Muscle layer of colon (tissue), 2 donors: ENCODE data around the gene PIH1D1.

ENCODE experiments used
- H3K27ac ChIP-seq: one replicate; pipeline ENCODE4 v1.7.0; 2013; ENCODE audit warnings: low read depth, mild to moderate bottlenecking, low read length, moderate library complexity
- H3K27me3 ChIP-seq, 2 donors: one replicate each; pipeline ENCODE4 v1.7.0; 2013; ENCODE audit warnings: low read length in 2 of 2, mild to moderate bottlenecking in 2 of 2; ENCODE audit not compliant: insufficient read depth in 2 of 2, control insufficient read depth in 1 of 2
- H3K36me3 ChIP-seq: one replicate; pipeline ENCODE4 v1.7.0; 2013; ENCODE audit warnings: mild to moderate bottlenecking, low read length; ENCODE audit not compliant: insufficient read depth
- H3K4me1 ChIP-seq: one replicate; pipeline ENCODE4 v1.7.0; 2013; ENCODE audit warnings: mild to moderate bottlenecking, low read length; ENCODE audit not compliant: insufficient read depth
- H3K4me3 ChIP-seq, 2 donors: one replicate each; pipeline ENCODE4 v1.7.0; 2013; ENCODE audit warnings: low read length in 2 of 2, low read depth in 1 of 2, mild to moderate bottlenecking in 1 of 2, moderate library complexity in 1 of 2
- H3K9ac ChIP-seq: one replicate; pipeline ENCODE4 v1.7.0; 2013; ENCODE audit warnings: low read length
- H3K9me3 ChIP-seq: one replicate; pipeline ENCODE4 v1.7.0; 2013; ENCODE audit warnings: mild to moderate bottlenecking, low read length
- donor health status: abdominal sarcoma.
- donor health status: Adenocarcinoma of cecum.

PIH1D1 gene

DNA sequence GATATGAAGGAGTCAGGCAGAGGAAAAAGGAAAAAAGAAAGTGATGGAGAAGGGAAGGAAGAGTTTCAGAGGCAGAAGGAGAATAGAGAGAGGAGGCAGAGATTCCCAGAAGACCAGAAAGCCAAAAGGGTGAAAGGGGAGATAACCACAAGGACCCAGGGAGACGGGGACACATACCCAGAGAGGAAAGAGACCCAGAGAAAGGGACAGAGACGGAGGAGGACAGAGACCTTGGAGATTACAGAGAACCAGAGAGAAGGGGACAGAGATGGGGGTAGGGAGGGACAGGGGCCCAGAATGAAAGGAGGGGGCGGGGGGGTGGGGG, 29.8 kb downstream of the PIH1D1 start:
- Histone ChIP-seq H3K27me3 (peaks cover 62 to 84% of the 10 kb centered on the region in 2 donors), H3K27ac (no peak overlapping the region), H3K9ac (no peak overlapping the region), H3K36me3 (no peaks in the 10 kb centered on the region), H3K4me1 (peaks cover 11% of the 10 kb centered on the region), H3K9me3 (no peaks in the 10 kb centered on the region), H3K4me3 (no peak overlapping the region)

DNA sequence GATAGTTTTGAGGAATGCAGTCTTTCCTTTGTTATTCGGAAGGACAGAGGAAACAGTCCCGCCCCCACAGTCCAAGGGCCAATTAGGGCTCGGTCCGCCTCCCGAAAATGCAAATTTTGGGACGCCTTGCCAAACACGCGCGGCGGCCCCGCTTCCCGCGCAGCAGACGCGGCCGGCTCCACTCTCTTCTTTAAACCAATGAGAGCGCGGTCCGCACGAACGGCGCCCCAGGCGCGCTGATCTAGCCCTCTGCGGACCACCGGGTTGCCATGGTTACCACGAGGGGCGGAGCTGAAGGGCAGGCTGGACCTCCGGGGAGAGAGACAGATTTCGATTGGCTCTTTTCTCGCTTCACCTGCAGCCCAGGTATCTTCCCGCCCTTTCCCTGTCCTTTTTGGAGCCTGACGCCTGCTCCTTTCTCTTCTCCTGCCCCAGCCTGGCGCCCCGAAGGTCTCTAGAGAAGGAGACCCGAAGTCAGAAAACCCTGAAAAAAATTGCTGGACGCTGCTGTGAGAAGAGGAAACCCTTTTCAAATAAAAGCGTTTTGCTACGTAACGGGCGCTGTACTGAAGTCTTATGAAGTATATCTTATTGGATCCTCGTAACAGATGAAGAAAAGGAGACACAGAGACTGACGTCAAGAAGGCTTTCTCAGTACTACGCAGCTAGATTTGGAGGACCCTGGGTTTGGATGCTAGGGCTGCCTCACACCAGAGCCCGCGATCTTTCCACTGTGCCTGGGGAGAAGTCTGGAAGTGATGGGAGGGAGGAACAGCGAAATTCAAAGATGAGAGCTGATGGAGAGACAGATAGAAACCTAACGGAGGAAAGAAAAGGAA, 30.4 kb downstream of the PIH1D1 start:
- no peak overlapping the region for H3K9ac ChIP-seq
- no peaks in the 10 kb centered on the region for H3K9me3 ChIP-seq
- no peaks in the 10 kb centered on the region for H3K36me3 ChIP-seq
- no peak overlapping the region for H3K27ac ChIP-seq
- H3K4me1 ChIP-seq: peaks cover 11% of the 10 kb centered on the region
- H3K27me3 ChIP-seq: peaks cover 56 to 82% of the 10 kb centered on the region in 2 donors
- H3K4me3 ChIP-seq: no peak overlapping the region

DNA sequence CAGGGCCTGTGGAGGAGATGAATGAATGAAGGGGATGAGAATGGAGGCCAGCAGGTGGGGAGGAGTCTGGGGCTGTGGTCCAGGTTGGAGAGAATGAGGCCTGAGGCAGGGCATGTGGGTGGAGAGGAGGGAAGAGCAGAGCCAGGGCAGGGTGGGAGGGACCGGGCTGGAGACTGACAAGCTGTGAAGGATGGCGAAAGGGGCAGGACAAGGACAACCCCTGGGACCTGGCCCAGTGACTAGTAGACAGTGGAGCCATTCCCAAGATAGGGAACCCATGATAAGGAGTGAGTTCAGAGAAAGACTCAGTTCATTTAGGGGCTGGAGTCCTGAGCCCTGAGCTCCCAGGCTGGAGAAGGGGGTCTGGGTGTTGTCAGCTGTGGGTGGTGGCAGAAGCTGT, 31.4 kb downstream of the PIH1D1 start:
- Histone ChIP-seq H3K27me3 (peaks cover 46 to 78% of the 10 kb centered on the region in 2 donors), H3K9ac (no peak overlapping the region), H3K9me3 (no peaks in the 10 kb centered on the region)

DNA sequence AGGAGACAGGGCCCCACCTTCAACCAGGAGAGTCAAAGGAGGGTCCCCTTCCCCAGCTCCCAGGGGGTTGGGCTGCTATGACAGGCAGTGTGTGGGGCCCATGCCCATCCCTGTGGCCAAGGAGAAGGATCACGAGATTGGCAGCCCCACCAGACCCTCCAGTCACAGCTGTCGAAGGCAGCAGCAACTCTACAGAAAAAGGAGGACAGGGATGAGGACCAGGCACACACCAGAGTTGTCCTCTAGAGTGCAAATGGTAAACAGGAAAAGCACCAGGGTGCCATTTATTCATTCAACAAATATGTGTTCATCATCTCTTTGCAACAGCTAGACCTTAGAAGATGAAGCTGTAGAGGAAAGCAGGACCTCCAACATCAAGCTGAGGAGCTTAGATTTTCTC, 32.4 kb downstream of the PIH1D1 start:
- Histone ChIP-seq H3K36me3 (no peaks in the 10 kb centered on the region), H3K9me3 (no peaks in the 10 kb centered on the region), H3K27ac (no peak overlapping the region), H3K4me3 (no peak overlapping the region), H3K9ac (no peak overlapping the region), H3K27me3 (peaks cover 46 to 68% of the 10 kb centered on the region in 2 donors), H3K4me1 (peaks cover 11% of the 10 kb centered on the region)

More for the DNA sequence above, 31.4 kb downstream of the PIH1D1 start:
- Histone ChIP-seq H3K36me3 (no peaks in the 10 kb centered on the region), H3K27ac (no peak overlapping the region), H3K4me1 (peaks cover 11% of the 10 kb centered on the region), H3K4me3 (no peak overlapping the region)

DNA sequence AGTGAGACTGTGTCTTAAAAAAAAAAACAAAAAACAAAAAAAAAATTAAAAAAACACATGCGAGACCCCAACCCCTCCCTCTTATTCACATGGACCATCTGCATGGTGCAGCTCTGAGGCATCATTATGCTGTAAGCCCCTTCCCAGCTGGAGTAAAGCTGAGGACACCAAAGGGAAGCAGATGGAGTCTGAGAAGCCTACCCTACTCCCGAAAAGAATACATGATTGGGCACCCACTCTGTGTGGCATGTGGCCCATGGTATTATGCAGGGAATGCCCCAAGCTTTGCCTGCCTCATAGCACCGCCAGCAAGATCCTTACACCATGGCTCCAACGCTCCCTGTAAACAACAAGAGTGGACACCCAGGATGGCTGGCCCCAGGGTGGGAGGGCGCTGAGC, 33.1 kb downstream of the PIH1D1 start:
- Histone ChIP-seq H3K27me3 (peaks cover 41 to 61% of the 10 kb centered on the region in 2 donors), H3K9ac (no peak overlapping the region)

DNA sequence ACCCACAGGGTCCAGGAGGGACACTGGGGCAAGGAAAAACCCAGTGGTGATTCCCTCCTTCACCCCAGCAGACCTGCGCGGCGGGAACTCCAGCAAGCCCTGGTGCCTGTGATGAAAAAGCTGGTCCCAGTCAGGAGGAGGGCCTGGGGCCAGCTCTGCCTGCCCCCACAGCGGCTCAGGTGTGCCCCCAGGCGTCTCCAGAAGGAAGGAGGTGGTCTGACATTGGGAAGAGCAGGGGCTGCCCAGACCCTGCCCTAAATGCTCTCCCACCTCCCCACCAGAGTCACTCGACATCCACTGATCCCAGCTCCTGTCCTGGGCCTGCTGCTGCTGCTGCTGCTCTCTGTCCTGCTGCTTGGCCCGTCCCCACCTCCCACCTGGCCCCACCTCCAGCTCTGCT, 34.5 kb downstream of the PIH1D1 start:
- no peaks in the 10 kb centered on the region for H3K9me3 ChIP-seq
- peaks cover 5% of the 10 kb centered on the region for H3K4me1 ChIP-seq
- peaks cover 28 to 47% of the 10 kb centered on the region in 2 donors for H3K27me3 ChIP-seq
- H3K27ac ChIP-seq: no peak overlapping the region
- no peak overlapping the region for H3K9ac ChIP-seq
- H3K4me3 ChIP-seq: no peak overlapping the region
- no peaks in the 10 kb centered on the region for H3K36me3 ChIP-seq

More for the DNA sequence above, 33.1 kb downstream of the PIH1D1 start:
- Histone ChIP-seq H3K9me3 (no peaks in the 10 kb centered on the region), H3K4me1 (peaks cover 11% of the 10 kb centered on the region), H3K4me3 (no peak overlapping the region), H3K36me3 (no peaks in the 10 kb centered on the region), H3K27ac (no peak overlapping the region)

DNA sequence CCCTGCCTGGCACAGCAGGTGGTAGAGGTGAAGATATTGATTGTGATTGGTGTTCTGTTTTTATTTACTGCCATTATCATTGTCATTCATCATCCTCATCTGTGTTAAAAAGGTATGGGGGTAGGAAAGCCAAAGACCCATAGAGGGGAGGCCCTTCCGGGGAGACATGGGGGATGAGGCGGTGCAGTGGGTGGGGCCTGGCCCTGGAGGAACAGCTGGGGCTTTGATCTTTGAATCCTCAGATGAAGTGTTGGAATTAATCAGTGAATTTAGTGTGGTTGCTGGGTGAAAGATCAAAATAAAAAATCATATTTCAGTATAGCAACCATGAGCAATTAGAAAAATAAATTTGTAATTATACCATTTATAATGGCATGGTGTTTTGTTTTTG, 35.8 kb downstream of the PIH1D1 start:
- Histone ChIP-seq H3K27ac (no peak overlapping the region), H3K9me3 (no peaks in the 10 kb centered on the region), H3K36me3 (no peaks in the 10 kb centered on the region), H3K4me3 (no peak overlapping the region), H3K4me1 (no peaks in the 10 kb centered on the region), H3K9ac (no peak overlapping the region), H3K27me3 (peaks cover 17 to 37% of the 10 kb centered on the region in 2 donors)

DNA sequence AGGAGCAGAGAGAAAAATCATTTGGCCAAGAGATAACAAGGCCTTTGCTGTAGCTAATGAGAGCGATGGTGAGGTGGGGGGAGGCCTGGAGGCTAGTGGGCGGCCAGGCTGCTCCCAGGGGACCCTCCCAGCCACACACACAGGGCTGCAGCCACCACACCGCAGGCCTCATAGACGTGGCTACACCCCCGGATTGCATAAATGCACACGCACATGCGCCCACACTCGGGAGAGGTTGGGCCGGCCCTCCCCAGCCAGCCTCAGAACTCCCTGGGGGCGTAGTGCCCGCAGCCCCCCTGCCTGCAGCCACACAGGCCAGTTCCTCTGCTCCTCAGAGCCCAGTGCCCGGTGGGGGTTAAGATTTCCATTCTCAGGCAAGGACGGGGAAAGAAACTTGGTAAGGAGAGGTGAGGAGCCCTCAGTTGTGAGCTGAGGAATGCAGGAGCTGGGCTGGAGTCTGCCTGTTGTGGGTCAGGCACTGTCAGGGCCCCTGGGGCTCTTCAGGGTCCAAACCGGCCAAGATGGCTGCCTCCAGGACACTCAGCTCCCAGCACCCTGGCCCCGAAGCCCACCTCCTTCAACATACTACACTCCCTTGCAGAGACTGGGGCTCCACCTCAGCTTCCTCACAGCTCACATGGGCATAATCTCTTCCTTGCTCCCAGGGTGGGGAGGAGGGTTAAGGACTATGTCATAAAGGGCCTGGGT, 36.4 kb downstream of the PIH1D1 start:
- Histone ChIP-seq H3K4me3 (no peak overlapping the region), H3K27me3 (peaks cover 12 to 32% of the 10 kb centered on the region in 2 donors), H3K9me3 (no peaks in the 10 kb centered on the region), H3K4me1 (no peaks in the 10 kb centered on the region), H3K27ac (no peak overlapping the region), H3K9ac (no peak overlapping the region), H3K36me3 (no peaks in the 10 kb centered on the region)

DNA sequence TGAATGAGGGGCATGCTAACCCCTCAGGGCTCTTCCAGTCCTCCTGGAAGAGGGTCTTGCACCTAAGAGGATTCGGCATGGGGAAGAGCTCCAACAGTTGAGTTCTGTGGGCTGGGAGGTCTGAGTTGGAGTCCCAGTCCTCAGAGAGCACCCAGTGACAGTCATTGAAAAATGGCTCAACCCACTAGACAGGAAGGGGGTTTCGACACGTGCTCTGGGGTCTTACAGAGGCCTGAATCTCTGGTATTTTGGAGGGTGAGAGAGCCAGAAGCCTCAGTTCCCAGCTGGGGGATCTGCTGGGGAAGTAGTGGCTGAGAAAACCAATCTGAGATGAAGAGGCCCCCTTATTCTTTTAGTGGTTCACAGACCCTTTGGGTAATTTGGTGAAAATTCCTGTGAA, 37.4 kb downstream of the PIH1D1 start:
- Histone ChIP-seq H3K27me3 (peaks cover 7 to 22% of the 10 kb centered on the region in 2 donors), H3K9me3 (no peaks in the 10 kb centered on the region), H3K4me1 (no peaks in the 10 kb centered on the region), H3K9ac (no peak overlapping the region), H3K27ac (no peak overlapping the region), H3K4me3 (no peak overlapping the region), H3K36me3 (no peaks in the 10 kb centered on the region)

DNA sequence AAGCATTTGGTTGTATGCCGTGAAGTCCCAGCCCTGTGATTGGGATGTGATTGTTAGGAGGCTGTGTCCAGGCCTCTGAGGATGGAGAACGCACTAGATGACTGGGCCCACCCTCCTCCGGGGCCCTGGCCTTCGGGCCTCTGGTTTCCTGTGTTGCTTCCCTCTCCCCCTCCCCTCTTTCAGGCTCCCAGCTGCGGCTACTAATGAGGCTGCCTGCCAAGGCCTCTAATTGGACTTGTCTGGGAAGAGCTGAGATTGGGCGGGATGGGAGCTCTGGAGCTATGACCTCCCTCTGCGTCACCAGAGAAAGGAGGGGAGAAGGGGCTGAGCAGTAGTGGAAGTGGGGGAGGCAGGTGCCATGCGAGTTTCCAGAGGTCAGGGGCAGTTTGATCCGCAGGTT, 38.3 kb downstream of the PIH1D1 start:
- Histone ChIP-seq H3K27me3 (peaks cover 0 to 17% of the 10 kb centered on the region in 2 donors), H3K27ac (no peak overlapping the region), H3K9ac (no peak overlapping the region), H3K36me3 (no peaks in the 10 kb centered on the region), H3K4me3 (no peak overlapping the region), H3K4me1 (no peaks in the 10 kb centered on the region), H3K9me3 (no peaks in the 10 kb centered on the region)

DNA sequence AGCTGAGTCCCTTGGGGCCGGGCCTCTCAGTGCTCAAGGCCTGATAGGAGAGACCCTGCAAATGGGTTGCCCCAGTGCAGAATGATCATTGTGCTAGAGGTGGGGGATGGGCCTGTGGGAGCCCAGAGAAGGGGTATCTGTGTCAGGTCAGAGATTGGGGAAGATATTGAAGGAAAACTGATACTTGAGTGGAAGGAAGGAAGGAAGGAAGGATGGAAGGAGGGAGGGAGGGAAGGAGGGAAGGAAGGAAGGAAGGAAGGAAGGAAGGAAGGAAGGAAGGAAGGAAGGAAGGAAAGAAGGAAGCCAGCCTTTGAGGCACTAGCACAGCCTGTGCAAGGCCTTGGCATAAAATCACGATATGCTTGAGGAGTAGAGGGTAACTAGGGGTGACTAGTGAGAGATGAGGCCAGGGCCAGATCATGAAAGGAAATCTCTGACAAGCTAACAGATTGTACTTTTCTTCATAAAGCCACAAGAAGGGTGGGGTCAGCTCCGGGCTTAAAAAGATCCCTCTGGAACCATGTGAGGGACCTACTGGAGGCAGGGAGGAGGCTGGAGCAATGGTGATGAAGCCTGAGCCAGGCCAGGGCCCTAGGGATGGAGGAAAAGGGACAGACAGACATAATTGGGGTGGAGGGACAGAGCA, 39.8 kb downstream of the PIH1D1 start:
- H3K4me3 ChIP-seq: no peak overlapping the region
- no peaks in the 10 kb centered on the region for H3K4me1 ChIP-seq
- H3K9me3 ChIP-seq: no peaks in the 10 kb centered on the region
- H3K27me3 ChIP-seq: peaks cover 0 to 10% of the 10 kb centered on the region in 2 donors
- H3K9ac ChIP-seq: no peak overlapping the region
- no peak overlapping the region for H3K27ac ChIP-seq
- no peaks in the 10 kb centered on the region for H3K36me3 ChIP-seq
